CD4-positive, alpha-beta T cell treated with Interleukin-4 for 4 hours (primary cell): ENCODE data around the gene ROR1.

ENCODE experiments used
- DNase-seq: peaks from one replicate; pipeline ENCODE4 v3.0.0-alpha.2; 2020

The ROR1 gene

GRCh38 chr1:64161357-64161941, 387.6 kb downstream of the ROR1 start:
- DNase-seq = no peak

DNA sequence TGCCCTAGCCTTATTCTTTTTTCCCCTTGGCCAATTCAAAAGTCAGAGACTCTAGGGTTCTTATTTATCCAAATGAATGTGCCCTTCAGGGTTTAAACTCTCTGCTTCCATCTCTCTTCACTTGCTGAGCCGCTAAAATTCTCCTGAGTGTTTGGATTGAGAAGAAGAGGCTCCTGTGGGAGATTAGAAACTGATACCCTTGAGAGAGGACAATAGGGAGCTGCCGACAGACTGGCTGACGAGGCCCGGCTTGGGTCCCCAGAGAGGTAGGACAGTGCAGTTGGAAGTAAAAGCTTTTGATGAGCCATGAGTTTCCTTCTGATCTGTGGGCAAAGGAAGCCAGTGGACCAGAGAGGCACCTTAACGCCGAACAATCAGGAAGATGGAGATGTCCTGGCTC, 388.3 kb downstream of the ROR1 start:
- DNase-seq = no peak

DNA sequence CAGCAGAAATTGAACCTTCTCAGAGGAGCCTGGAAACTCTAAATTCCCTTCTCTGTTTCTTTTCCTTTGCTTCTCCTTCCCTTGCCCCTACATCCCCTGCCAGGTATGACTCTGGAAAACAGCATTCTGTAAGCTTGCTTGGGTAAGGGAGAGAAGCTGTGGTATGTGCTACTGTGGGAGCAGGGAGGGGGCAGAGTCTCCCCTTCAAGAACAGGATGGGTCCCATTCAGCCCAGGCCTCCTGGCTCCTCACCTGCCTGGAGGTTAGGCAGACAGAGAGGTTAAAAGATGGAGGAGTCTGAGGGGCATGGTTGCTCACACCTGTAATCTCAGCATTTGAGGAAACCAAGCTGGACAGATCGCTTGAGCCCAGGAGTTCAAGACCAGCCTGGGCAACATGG, 389.0 kb downstream of the ROR1 start:
- no peak for DNase-seq

DNA sequence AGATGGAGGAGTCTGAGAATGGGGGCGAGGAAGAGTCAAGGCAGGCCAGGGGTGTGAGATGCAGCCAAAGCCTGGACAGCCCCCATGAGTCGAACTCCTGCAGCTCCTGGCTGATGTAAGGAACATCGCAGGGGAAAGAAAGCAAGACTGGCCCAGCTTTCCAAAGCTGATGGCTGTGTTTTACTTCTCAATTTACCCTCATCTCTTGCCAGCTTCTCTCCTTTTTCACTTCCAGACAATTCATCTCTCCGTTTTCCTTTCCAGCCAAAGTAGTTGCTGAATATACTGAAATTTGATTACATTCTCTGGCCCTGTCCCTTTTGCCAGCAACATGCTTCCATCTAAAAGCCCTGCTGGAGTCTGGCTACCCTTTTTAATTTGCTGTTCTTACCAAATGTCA, 389.6 kb downstream of the ROR1 start:
- DNase-seq = no peak

GRCh38 chr1:64163970-64164369, 390.2 kb downstream of the ROR1 start:
- DNase-seq = no peak

DNA sequence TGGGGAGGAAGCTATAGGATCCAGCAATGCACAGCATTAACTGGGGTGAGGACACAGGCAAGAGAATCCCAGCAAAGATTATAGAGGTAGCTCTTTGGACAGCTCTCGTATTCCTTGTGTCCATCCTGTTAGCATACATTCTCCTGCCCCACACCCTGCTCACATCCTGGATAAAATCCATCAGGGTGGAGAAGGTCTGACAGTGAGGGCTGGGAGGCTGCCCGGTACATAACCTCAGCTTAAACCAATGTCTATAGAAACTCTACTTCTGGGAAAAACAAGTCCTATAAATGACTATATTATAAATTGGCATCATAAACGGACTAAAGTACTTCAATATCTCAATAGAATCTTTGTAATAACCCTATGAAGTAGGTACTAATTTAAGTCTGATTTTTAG, 392.8 kb downstream of the ROR1 start:
- DNase-seq = no peak

GRCh38 chr1:64167176-64167575, 393.4 kb downstream of the ROR1 start:
- no peak for DNase-seq

GRCh38 chr1:64171246-64171645, 397.4 kb downstream of the ROR1 start:
- DNase-seq = no peak

- DNase-seq = no peak
Measured at GRCh38 chr1:64171797-64172281, 398.0 kb downstream of the ROR1 start.

DNA sequence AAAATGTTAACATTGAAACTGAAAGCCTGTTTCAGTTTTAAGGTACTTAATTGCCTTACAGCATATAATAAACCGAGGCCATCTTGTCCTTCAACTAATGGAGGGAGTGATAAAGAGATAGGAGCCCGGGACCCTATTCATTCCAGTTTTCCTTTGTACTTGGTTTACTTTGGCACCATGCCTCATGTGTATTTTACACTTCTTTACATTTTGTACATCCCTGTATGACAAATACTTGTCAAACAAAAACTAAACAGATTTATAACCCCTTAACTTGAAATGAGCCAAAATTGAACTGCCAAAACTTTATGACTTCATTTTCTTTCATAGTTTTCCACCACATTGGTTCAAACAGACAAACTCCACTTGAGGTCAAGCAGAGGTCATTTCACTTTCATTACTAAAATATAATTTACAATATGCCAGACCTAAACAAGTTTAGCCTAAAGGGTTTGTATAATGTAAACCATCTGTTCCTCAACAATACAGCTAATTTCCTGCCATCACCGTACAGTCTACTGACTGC, 398.7 kb downstream of the ROR1 start:
- no peak for DNase-seq

- DNase-seq = no peak
Measured at GRCh38 chr1:64173336-64173940, 399.6 kb downstream of the ROR1 start.

DNA sequence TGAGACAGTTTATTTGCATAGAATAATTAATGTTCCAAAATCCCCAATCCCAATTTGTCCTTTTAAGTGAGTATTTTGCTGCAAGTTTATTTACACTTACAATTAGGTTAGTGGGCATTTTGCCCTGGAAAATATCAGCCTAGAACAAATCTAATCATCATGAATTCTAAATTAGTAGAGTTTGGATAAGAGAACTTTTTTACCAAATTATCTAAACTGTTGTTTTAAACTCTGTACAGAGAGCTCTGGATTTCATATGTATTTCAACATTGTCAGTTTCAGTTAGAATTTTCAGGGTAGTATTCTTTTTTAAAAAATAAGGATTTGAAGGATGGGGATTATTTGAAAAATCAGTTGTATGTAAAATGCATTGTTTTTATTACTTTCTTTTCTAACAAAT, 401.8 kb downstream of the ROR1 start:
- no peak for DNase-seq

DNA sequence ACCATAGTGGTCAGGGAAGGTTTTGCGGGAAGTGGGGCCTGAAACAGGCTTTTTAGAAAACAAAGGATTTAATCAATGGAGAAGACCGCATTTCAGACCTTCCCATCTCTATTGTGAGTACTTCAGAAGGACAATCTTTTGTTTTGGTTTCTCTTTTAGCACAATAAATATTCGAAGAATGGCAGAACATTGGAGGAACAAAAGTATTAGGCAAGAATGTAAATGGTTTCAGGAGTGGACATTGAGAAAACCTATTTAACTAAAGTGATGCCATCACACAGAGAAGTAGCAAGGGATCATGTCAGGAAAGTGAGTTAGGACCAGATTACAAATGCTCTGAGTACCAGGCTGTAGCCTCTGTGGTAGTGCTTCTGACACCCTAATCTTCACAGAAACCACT, 402.8 kb downstream of the ROR1 start:
- no peak for DNase-seq

GRCh38 chr1:64179588-64179987, 405.8 kb downstream of the ROR1 start:
- DNase-seq = no peak

GRCh38 chr1:64182207-64182606, 408.4 kb downstream of the ROR1 start:
- DNase-seq = no peak

- DNase-seq = no peak
Measured at GRCh38 chr1:64183395-64184002, 409.7 kb downstream of the ROR1 start.

GRCh38 chr1:64184003-64184440, 410.2 kb downstream of the ROR1 start:
- DNase-seq = no peak

- no peak for DNase-seq
Measured at GRCh38 chr1:64186138-64186897, 412.5 kb downstream of the ROR1 start.

DNA sequence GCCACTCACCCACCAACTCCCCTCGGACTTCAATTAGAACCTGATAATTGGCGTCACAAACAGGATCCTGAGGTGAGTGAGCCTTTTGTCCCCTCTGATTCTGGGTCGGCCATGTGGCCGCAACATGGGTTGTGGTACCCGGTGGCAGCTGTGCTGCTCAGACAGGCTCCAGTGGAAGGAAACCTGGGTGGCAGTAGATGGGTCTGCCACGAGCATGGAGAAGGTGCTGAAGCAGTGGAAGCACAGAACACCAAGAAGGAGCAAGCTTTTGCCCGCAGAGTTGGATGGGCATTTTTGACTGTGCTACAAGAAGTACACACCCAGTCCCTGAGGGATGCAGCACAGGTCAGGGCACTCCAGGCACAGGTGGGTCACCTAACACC, 413.1 kb downstream of the ROR1 start:
- DNase-seq = no peak

DNA sequence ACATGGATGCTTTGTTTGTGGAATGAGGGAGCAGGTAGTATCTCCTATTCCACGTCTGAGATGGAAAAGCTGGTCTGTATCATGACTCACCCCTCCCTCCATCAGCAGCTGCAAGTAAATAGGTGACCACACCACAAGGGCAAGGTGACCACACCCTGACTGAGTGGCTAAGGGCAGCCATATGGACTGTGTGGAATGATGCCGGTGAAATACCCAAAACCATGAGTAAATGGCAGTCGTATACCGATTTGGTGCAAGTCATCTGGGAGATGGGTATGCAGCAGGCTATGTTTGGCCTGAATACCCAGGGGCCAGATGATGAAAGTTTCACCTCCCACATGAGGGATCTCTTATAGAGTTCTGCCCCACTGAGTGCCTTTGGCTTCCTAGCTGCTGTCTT, 413.8 kb downstream of the ROR1 start:
- no peak for DNase-seq

GRCh38 chr1:64192290-64192689, 418.5 kb downstream of the ROR1 start:
- DNase-seq = no peak

DNA sequence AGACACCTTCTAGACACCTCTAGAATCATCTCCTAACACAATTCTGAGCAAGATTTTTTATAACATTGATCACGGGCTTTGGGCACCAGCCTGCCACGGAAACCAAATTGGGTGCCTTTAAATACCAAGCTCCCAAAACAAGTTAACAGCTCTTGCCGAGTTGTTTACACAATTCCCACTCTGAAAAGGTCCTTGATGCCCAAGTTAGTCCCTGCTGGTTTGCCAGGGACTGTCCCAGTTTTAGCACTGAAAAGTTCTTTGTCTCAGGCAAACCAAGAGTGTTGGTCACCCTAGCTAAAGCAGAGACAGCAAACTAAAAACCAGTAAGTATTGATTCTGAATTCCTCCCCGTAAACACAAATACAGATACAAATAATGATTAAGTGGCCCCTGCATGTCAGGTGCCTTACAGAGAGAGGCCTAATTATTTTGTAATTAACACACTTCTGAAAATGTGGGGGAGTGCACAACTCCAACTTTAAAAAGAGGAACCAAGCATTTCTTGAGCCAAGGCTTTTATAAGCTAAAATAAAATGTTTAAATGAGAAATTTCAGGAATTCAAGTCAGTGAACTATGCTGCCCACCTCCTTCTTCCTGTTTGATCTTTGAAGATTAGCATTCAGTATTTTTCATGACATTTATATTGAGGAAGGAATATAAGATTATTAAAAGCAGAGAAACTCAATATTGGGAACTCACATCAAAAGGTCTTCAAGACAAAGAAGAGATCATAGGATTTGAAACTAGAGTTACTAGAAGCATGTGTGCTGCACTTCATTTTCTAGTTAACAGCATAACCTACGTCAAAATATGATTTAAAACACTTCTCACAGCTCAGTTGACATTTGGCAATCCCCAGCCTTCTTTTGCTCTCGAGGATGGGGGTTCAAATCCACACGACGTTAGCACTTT, 420.6 kb downstream of the ROR1 start:
- no peak for DNase-seq

DNA sequence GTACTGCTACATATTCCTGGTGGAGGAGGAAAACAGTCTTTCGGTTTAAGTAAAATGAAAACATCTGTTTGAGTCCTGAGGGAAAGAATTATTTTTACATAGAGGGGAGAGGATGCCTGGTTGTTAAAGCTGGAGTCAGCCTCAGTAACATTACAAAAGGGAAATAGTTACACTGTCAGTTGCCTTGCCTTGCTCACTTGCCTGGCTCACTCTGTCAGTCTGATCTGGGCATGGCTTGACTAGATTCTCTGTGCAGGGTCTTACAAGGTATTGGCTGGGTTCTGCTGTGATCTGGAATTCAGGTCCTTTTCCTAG, 421.2 kb downstream of the ROR1 start:
- DNase-seq = no peak
